Measurements from ENCODE around the gene MSMP.

DNA sequence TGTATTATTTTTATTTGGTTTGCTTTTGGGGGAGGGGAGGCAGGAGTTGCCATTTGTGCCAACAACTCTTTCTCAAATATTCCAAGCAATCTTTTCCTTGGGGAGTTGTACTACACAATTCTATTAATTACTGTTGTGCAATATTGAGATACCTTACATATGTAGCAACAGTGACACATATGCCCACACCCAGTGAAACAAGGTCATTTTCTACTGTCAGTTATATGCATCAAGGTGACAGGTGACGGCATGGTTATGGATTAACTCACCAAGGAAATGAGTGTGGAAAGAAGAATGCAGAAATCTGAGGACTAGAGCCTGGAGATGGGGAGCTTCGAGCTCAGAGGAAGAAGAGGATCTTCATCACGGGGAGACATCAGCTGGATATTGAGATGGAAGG, 17.9 kb upstream of the MSMP start:
- TF ChIP-seq, protein P1, sequence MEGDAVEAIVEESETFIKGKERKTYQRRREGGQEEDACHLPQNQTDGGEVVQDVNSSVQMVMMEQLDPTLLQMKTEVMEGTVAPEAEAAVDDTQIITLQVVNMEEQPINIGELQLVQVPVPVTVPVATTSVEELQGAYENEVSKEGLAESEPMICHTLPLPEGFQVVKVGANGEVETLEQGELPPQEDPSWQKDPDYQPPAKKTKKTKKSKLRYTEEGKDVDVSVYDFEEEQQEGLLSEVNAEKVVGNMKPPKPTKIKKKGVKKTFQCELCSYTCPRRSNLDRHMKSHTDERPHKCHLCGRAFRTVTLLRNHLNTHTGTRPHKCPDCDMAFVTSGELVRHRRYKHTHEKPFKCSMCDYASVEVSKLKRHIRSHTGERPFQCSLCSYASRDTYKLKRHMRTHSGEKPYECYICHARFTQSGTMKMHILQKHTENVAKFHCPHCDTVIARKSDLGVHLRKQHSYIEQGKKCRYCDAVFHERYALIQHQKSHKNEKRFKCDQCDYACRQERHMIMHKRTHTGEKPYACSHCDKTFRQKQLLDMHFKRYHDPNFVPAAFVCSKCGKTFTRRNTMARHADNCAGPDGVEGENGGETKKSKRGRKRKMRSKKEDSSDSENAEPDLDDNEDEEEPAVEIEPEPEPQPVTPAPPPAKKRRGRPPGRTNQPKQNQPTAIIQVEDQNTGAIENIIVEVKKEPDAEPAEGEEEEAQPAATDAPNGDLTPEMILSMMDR (conservative IDR thresholded peaks at IDR 0.05 in 1 of 2, IDR thresholded peaks at IDR 0.05 in 1 of 2; ENCODE audit: low read depth in 1 of 2, low read length in 2 of 2) = no peak
- no peak for TF ChIP-seq EZH2 (IDR thresholded peaks at IDR 0.05; ENCODE audit: low read length, missing control alignments)
